ENCODE results near the gene BCOR.

DNA sequence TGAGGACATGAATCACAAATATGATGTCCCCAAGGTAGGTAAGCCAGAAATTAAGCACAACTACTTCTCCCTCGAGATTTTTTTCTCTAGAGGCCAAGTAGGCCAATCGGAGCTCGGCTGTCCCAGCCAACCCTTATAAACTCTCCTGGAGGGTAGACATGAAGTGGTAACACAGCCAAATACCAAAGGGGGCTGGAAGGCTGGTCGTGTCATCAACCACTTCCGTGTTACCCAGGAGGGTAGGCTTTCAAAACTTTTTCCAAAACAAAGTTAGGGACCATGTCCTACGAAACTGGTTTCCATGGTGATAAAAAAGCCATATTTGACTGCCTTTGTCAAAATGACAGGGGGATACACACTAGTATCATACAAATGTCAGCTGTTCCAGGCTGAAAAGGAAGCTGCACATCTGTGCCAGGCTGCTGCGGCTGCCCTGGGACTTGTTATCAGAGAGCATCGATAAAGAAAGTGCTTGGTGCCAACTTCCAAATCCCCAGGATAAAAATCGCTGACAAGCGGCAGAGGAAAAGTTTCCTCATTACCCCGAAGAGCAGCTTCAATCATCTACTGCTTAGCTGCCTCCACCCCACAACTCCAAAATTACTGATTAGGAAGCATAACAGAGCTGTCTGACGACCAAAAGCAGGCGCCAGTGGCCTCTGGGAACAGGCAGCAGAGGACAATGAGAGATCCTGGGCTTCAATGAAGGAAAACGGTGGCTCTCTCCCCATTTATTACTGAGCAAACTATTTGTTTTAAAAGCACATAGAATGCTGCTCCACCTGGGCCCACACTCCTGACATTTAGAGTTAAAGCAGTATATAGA is 20.8 kb downstream of the BCOR start:
- TF ChIP-seq, protein P1, sequence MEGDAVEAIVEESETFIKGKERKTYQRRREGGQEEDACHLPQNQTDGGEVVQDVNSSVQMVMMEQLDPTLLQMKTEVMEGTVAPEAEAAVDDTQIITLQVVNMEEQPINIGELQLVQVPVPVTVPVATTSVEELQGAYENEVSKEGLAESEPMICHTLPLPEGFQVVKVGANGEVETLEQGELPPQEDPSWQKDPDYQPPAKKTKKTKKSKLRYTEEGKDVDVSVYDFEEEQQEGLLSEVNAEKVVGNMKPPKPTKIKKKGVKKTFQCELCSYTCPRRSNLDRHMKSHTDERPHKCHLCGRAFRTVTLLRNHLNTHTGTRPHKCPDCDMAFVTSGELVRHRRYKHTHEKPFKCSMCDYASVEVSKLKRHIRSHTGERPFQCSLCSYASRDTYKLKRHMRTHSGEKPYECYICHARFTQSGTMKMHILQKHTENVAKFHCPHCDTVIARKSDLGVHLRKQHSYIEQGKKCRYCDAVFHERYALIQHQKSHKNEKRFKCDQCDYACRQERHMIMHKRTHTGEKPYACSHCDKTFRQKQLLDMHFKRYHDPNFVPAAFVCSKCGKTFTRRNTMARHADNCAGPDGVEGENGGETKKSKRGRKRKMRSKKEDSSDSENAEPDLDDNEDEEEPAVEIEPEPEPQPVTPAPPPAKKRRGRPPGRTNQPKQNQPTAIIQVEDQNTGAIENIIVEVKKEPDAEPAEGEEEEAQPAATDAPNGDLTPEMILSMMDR (conservative IDR thresholded peaks at IDR 0.05 in 1 of 2, IDR thresholded peaks at IDR 0.05 in 1 of 2; ENCODE audit: extremely low read depth in 1 of 2, insufficient read depth in 1 of 2, low read depth in 1 of 2, low read length in 2 of 2) = no peak
- no peak for TF ChIP-seq EZH2 (IDR thresholded peaks at IDR 0.05; ENCODE audit: borderline replicate concordance, low read length)
